C4-2B (cell line): ENCODE results near the gene PPP1R17.
A peak's percentile ranks its signal among the peaks of the same experiment; 100 is the strongest.

ENCODE experiments used
- H3K27ac ChIP-seq: fragments of 450-650 bp; 2 replicates; pipeline ENCODE4 v1.5.1; 2017
- ZFX ChIP-seq: fragments of 450-650 bp; IDR thresholded peaks from 2 replicates; pipeline ENCODE4 v1.6.1; 2017
- TF ChIP-seq, protein P1 (sequence below): fragments of 450-650 bp; conservative IDR thresholded peaks from 2 replicates; pipeline ENCODE4 v1.5.1; 2017; ENCODE audit warnings: mild to moderate bottlenecking

PPP1R17 gene

DNA sequence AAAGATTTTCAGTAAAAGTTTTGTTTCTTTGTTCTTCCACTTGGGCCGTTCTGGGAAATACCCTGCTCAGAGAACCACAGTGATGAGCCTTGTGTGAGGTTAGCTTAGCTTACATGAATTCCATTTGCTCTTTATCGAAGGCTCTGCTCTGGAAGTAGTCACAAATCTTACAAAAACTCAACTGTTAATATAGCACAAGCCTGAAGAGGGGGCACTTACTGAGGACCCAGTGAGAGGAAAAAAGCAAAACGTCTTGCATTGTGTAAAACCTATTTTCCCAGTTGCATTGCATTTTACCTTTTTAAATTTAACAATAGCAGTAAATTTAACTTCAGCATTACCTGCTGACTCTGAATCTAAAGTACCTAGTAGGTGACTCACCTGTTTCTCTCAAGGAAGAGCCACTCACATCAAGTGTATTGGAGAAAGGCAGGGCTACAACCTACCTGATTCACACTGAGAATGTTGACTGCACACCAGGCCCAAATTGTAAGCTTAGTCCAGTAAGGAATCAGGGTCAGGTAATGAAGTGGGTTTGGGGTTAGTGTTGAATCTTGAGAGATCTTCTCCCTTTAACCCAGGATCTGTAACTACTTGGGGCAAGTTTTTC is 42.3 kb downstream of the PPP1R17 start:
- no peak overlapping the region for H3K27ac ChIP-seq
- TF ChIP-seq, protein P1, sequence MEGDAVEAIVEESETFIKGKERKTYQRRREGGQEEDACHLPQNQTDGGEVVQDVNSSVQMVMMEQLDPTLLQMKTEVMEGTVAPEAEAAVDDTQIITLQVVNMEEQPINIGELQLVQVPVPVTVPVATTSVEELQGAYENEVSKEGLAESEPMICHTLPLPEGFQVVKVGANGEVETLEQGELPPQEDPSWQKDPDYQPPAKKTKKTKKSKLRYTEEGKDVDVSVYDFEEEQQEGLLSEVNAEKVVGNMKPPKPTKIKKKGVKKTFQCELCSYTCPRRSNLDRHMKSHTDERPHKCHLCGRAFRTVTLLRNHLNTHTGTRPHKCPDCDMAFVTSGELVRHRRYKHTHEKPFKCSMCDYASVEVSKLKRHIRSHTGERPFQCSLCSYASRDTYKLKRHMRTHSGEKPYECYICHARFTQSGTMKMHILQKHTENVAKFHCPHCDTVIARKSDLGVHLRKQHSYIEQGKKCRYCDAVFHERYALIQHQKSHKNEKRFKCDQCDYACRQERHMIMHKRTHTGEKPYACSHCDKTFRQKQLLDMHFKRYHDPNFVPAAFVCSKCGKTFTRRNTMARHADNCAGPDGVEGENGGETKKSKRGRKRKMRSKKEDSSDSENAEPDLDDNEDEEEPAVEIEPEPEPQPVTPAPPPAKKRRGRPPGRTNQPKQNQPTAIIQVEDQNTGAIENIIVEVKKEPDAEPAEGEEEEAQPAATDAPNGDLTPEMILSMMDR, result peak; percentile 12; the same call in 1 of the 2 replicates
- no peak for TF ChIP-seq ZFX

DNA sequence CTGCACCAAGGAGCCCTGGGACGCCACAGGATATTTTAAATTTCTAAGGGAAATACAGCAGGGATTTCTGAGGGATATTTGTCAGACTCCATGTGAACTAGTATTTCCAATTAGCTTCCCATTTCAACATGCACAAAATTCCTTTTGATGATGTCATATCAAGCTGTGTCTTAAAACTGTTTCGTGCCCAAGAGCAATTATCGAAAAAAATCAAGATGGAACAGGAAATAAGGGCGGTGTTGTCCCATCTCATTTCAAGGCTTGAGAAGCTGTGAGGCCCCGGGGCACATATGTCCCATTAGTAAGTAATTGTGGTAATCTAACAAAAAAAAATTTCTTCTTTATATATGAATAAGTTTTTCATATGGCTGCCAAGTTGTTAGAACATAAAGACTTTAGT is 47.4 kb downstream of the PPP1R17 start:
- TF ChIP-seq ZFX, result no peak
- TF ChIP-seq, protein P1, result no peak
- no peak overlapping the region for H3K27ac ChIP-seq

DNA sequence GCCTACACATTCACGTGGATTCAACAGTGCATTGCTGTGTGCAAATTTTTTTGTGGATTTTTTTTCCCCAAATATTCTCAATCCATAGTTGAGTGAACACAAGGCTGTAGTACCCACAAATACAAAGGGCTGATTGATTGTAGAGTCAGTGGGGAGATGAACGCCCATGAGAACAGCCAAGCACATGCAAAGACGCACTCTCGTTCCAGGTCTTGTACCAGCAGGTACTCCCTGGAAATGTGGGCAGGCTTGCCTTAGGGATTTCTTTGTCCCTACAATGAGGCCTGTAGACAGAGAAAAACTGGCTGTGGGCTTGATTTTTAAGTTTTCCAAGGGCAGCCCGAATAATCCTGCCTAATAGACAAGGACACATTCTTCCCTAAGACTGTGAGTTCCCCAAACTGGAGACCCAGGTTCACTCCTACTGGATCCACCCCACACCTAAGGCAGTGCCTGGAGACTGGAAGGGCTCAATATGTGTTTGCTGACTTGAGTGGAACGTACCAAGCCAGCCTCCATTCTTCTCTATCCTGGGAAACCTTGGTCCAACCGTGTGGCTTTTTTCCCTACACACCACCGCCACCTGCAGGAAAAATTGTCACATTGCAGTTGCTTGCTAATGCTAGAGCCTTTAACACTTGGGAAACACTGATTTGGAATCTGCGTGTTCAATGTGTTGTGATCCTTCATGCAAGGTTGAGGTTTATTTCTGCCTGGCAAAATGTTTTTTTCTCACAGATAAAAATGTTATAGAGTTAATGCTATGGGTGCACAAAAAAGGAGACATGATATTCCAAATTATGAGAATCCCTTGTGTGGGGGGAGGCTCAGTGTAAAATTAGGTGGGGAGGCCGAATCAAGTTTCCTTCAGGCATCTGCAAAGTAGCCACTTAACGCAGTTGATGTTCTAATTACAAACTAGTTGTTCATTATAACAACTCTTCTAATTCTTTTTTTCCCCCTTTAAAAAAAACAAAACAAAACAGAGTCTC is 49.3 kb downstream of the PPP1R17 start:
- H3K27ac ChIP-seq, result no peak overlapping the region
- TF ChIP-seq ZFX, result no peak; the same call in 1 of the 2 replicates
- TF ChIP-seq, protein P1, result peak; percentile 85

DNA sequence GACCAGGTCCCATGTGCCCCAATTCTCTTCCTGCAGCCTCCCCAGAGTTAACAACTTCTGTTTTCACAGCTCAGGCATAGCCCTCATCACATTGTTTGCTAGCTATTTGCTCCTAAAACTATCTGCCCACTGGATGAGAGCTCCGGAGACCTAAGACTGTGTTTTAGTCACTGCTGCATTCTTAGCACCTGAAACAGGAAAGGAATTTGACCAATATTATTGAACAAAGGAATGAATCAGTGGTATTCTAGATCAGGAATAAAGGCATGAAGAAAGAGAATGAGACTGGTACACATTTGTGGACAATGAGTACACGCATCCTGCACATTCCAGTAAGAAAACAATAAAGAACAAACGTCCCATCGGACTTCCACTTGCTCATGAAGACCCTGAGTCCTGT is 54.8 kb downstream of the PPP1R17 start:
- H3K27ac ChIP-seq, result no peak overlapping the region
- TF ChIP-seq ZFX, result no peak
- TF ChIP-seq, protein P1, result no peak

DNA sequence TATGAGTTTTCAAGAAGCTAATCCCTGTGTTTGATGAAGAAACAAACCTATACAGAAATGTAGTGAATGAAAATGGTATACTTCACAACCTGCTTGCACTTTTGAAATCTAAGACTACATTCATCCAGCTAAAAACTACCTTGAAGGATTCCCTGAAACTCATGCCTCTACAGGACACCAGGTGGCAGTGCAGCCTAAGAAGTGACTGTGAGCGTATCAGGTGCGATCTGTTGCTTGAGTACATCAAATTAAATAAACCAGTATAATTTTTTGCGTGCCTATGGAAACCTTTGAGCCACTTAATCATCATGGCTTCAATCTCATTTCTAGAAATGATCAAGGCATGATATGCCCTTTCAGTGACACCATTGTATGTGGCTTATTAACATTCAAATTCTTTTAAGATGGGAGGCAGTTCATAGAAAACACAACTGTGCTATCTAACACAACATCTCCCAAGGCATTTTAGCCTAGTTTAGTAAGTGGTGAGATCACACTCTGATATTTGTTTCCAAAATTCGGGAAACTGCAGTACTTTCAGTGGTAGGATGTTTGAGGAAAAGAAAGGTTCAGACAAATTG is 57.4 kb downstream of the PPP1R17 start:
- TF ChIP-seq ZFX, result no peak
- TF ChIP-seq, protein P1, result peak; percentile 86
- no peak overlapping the region for H3K27ac ChIP-seq

DNA sequence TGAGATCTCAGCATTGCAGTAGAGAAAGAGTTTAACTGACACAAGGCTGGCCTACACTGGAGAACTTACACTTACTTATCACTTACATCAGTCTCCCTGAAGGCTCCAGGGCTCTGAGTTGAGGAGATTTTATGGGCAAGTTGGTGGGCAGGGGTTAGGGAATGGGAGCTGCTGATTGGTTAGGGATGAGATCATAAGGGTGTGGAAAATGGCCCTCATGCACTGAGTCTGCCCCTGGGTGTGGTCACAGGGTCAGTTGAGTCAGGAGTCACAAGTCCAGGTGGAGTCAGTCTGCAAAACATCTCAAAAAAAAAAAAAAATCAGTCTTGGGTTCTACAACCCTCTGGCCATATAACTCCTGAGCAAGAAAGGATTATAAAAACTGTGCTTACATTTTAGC is 60.5 kb downstream of the PPP1R17 start:
- H3K27ac ChIP-seq, result no peak overlapping the region
- TF ChIP-seq ZFX, result no peak
- TF ChIP-seq, protein P1, result no peak

DNA sequence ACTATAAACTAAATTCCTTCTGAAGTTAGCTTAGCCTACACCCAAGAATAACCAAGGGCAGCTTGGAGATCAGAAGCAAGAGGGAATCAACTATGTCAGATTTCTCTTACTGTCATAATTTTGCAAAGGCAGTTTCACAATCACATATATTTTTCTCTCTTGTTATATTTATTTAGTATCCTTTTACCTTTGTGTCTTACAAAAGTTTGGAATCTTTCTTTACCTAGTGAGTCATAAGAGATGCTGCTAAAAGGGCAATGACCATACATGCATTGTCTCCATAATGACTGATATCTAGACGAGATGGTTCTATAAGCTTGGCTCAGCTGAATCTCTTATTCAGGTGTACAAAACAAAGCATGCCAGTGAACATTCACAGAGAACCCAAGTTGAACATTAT is 61.1 kb downstream of the PPP1R17 start:
- TF ChIP-seq, protein P1, result no peak
- no peak for TF ChIP-seq ZFX
- no peak overlapping the region for H3K27ac ChIP-seq
